SHP77 treated with DMSO at 0.1 percent for 48 hours (cell line): ENCODE results near the gene PRSS38.
"Not testable (repeated sequence)": the region's sequence is repeated elsewhere in the genome, so short reads cannot be mapped to it uniquely, and the experiment has no call there.

Experiments used
- DNase-seq: peaks from one replicate; lab custom pipeline; 2025; lab: John Stamatoyannopoulos, UW

The PRSS38 gene

DNA sequence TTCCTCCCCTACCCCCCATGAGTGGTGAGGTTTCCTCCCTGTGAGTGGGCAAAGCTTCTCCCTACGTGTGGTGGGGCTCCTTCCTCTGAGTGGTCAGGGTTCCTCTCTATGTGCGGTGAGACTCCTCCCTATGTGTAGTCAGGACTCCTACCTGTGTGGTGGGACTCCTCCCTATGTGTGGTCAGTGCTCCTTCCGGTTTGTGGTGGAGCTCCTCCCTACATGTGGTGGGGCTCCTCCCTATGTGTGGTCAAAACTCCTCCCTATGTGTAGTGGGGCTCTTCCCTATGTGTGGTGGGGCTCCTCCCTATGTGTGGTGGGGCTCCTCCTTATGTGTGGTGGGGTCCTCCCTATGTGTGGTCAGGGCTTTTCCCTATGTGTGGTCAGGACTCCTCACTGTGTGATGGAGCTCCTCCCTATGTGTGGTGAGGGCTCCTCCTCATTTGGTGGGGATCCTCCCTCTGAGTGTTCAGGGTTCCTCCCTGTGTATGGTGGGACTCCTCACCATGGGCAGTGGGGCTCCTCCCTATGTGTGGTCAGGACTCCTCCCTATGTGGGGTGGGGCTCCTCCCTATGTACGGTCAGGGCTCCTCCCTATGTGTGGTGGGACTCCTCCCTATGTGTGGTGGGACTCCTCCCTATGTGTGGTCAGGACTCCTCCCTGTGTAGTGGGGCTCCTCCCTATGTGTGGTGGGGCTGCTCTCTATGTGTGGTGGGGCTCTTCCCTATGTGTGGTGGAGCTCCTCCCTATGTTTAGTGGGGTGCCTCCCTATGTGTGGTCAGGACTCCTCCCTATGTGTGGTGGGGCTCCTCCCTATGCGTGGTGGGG lies 29.1 kb downstream of the PRSS38 start:
- no peak for DNase-seq

DNA sequence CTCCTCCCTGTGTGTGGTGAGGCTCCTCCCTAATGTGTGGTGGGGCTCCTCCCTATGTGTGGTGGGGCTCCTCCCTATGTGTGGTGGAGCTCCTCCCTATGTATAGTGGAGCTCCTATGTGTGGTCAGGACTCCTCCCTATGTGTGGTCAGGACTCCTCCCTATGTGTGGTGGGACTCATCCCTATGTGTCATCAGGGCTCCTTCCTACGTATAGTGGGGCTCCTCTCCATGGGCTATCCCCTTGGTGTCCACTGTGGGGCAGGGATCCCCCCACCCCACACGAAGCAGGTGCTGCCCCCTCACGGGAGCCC lies 29.6 kb downstream of the PRSS38 start:
- DNase-seq: no peak

DNA sequence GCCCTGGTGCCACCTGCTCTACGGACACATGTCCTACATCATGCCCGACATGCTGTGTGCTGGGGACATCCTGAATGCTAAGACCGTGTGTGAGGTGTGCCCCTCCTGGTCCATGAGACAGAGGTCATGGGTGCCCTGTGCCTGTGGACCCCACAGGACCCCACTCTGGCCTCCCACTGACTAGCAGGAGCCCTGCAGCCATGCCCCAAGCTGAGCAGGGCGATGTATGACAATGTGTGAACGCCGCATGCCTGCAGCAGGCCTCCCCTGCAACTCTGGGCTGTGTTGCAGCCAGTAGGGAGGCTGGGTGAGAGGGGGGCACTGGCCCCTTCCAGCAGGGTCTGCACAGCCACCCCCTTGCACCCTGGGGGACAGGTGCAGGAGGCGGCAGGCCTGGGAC lies 30.0 kb downstream of the PRSS38 start:
- no peak for DNase-seq

DNA sequence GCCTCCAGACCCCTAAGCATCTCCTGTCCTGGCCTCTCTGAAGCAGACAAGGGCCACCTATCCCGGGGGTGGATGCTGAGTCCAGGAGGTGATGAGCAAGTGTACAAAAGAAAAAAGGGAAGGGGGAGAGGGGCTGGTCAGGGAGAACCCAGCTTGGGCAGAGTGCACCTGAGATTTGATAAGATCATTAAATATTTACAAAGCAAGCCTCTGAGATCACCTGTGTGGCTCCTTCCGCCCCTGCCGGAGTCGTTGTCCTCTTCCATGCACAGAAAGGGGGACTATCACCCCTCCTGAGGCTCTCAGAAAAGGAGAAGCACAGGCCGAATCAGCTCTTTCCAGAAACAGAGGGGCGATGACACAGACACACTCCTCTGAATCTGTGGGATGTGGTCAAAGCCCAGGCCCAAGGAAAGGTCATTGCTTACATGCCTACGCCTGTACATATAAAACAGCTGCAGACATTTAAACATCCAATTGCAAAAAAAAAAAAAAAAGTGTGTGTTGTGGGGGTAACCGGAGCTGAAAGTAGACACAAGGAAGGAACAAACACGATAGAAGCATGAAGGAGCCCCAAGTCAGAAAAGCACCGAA lies 30.9 kb downstream of the PRSS38 start:
- DNase-seq: no peak

DNA sequence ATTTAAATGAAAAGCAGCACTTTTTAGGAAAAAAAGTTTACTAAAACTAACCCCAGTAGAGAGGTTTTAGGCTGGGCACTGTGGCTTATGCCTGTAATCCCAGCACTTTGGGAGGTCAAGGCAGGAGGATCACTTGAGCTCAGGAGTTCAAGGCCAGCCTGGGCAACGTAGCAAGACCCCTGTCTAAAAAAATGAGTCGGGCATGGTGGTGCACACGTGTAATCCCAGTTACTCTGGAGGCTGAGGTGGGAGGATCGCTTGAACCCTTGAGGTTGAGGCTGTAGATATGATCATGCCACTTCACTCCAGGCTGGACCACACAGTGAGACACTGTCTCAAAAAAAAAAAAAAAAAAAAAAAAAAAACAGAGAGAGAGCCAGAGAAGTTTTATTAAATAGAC lies 31.6 kb downstream of the PRSS38 start:
- not testable (repeated sequence) for DNase-seq

DNA sequence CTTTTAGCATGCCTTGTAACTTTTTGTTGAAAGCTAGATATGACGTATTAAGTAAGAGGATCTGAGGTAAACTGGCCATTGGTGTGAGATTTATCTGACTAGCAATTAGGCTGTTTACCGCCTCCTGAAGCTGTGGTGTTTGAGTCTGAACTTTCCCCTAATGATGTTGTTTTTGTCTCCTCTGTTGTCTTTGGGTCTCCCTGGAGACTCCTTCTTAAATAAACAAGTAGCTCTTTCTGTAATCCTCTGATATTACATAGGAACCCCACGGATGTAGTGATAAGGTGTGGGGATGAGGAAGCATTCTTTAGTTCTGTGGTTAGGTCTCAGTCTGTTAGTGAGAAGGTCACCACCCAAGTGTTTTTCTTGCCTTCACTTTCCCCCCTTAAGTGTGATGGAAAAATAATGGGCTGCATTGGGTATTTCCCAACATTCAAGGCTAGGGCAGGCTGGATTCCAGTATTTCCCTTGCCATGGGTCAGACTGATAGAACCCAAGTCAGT lies 33.0 kb downstream of the PRSS38 start:
- no peak for DNase-seq

DNA sequence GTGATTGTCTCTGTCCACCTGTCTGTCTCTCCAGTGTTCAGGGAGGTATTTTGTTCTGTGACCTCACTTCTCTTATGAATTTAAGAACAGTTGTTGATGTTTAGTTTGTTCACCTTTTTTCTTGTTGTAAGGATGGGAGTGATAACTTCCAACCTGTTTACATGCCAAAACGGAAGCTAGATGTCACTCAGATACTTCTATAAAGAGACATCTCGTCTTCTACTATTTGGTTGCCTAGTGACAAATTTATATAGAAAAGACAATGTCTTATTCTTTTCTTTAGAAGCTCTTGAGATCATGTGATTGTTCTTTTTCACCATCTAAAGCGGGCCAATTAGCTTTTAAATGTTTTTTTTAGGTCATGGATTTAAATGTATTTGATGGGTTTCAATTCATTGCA lies 33.8 kb downstream of the PRSS38 start:
- no peak for DNase-seq

DNA sequence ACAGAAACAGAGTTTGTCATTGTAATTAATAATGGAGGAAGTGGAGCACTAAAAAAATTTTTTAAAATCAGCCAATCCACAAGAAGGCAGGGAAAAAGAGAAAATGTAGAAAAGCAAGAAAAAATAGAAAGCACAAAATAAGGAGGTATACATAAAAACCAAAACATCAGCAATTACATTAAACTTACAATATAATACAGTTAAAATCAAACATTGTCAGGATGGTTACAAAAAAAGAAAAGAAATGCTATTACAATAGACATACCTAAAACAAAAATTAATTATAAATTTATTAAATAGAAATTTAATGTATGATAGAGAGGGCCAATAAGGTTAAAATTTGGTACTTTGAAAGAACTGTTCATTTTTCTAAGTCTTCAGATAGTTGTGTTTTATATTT lies 38.7 kb downstream of the PRSS38 start:
- DNase-seq: no peak

DNA sequence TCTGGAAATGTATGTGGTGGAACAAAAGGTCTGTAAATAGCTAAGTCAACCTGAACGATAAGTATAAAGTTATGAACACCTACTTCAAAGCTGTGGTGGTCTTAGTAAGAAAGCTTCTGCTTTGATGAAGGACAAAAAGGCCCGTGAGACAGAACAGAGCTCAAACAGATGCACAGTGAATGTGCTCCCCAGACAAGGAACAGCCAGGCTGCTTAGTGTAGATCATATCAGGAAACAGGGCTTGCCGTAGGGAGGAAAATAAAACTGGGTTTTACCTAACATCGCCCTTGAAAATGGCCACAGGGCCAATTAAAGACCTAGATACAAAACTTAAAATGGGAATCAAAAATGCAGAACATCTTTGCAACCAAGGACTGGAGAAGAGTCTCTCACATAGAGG lies 40.2 kb downstream of the PRSS38 start:
- DNase-seq: no peak

DNA sequence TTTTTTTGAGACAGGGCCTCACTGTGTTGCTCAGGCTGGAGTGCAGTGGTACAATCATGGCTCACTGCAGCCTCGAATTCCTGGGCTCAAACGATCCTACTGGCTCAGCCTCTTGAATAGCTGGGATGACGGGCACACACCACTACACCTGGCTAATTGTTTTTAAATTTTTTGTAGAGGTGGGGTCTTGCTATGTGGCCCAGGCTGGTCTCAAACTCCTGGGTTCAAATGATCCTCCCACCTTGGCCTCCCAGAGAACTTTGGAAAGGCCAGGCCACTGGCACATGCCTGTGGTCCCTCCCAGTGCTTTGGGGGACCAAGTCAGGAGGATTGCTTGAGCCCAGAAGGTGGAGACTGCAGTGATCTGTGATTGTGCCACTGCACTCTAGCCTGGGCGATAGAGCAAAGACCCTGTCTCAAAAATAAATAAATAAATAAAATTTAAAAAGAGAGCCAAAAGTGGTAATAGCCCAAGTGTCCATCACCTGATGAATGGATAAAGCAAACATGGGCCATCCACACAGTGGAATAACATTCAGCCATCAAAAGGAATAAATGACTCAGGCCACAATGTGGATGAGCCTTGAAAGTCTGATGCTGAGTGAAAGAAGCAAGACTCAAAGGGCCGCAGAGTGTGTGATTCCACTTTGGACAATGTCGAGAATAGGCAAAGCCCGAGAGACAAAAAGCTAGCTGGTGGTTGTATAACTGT lies 40.8 kb downstream of the PRSS38 start:
- no peak for DNase-seq

DNA sequence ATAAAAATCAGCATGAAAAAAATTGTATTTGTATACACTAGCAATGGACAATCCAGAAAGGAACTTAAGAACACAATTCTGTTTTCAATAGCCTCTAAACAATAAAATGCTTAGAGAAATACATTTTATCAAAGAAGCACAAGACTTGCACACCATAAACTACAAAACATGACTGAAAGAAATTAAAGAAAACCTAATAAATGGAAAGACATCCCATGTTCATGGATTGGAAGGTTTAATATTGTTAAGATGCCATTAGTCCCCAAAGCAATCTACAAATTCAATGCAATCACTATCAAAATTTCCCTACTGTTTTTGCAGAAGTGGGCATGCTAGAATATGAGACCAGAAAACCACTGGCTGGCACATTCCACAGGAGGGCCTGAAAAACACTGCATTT lies 49.4 kb downstream of the PRSS38 start:
- DNase-seq: no peak

DNA sequence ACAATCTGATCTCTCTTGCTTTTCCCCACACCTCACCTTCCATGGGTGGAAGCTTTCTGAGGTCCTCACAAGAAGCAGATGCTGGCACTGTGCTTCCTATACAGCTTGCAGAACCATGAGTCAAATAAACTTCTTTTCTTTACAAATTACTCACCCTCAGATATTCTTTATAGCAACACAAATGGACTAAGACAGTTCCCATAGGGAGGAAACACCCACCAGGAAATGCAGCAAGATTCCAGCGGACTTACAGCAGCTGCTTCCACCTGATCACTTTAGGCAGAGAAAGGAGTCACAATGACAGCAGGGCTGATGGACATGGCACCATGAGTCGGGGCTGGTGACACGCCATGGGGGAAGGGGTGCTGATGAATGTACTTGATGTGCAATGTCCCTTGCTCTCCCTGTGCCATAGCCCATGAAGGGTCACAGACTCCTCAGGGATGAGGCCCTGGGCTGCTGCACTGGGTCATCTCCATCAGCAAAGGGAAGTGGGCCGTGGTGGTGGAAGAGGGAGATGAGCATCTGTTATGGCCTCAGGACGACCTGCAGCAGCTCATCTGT lies 53.9 kb downstream of the PRSS38 start:
- DNase-seq: no peak

DNA sequence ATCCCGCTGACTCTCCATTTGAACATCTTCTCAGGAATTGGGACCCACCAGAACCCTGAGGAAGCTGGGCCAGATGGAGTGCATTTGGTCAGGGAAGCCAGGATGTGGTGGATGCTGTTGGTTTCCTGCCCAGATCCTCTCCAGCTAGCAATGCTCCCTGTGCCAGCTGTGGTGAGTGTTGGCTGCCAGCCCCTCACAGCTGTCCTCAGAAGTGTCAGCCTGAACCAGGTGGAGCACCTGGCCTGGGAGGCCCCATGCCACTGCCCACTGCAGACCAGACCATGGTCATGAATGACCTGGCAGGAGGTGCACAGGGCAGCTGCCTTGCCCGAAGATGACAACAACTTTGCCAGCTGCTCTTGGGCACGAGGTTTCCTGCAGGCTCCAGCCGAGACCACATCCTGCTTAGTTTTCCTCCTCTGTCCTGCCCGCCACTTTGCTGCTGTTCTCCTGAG lies 54.4 kb downstream of the PRSS38 start:
- no peak for DNase-seq

DNA sequence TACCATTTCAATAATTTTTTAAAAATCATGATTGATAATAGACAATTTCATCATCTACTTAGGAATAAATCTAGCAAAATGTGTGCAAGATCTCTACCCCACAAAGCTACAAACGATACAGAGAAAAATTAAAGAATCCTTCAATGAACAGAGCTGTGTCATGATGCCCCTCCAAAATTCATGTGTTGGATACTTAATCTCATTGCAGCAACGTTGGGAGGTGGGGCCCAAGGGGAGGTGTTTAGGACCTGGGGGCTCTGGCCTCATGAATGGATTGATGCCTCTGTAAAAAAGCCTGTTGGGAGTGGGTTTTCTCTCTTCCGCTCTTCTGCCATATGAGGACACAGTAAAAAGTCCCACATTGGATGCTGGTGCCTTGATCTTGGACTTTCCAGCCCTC lies 54.9 kb downstream of the PRSS38 start:
- no peak for DNase-seq

DNA sequence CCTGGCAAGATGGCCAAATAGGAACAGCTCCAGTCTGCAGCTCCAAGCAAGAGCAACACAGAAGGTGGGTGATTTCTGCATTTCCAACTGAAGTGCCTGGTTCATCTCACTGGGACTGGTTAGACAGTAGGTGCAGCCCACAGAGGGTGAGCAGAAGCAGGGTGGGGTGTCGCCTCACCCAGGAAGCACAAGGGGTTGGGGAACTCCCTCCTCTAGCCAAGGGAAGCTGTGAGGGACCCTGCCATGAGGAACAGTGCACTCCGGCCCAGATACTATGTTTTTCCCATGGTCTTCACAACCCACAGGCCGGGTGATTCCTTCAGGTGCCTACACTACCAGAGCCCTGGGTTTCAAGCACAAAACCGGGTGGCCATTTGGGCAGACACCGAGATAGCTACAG lies 56.4 kb downstream of the PRSS38 start:
- not testable (repeated sequence) for DNase-seq

DNA sequence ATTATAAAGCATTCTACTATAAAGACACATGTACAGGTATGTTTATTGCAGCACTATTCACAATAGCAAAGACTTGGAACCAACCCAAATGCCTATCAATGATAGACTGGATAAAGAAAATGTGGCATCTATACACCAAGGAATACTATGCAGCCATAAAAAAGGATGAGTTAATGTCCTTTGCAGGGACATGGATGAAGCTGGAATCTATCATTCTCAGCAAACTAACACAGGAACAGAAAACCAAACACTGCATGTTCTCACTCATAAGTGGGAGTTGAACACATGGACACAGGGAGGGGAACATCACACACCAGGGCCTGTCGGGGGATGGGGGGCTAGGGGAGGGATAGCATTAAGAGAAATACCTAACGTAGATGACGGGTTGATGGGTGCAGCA lies 62.3 kb downstream of the PRSS38 start:
- not testable (repeated sequence) for DNase-seq

DNA sequence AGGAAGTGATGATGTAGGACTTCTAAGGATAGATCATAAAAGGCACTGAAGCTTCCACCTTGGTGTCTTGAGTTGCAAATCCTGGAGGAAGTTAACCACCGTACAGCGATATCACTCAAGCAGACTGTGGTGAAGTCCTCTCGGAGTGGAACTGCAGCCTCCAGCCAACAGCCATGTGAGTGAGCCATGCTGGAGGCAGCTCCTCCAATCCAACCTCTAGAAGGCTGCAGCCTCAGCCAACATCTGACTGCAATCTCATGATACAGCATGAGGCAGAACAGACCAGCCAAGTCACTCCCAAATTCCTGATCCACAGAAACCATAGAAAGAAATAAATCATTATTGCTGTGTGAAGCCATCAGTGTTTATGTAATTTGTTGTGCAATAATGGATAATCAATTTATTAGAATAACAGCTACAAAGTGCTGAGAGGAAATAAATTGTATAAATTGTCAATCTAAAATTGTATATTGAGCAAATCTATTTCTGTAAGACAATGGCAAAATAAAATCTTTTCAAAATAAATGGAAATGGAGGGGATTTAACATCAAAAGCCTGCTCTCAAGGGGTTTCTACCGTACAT lies 65.0 kb downstream of the PRSS38 start:
- no peak for DNase-seq

DNA sequence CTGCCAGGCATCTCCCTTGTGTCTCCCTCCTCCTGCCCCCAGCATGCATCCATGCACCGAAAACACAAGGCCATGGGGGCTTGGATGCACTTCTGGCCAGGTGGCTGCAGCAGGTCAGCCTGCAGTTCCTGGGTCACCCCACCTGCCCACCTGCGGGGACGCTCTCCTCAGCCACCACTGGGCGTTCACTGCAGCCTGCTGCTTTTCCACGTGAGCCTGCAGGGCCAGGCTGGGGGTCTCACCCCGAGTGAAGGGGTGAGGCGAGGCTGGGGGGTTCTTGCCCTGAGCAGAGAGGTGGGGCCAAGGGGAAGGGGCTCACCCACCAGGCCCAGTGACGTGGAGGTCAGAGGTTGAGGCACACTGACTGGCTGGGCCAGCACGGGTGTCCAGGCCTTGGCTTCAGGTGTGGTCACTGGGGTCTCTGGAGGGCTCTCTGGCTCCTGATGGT lies 67.6 kb downstream of the PRSS38 start:
- DNase-seq: no peak

DNA sequence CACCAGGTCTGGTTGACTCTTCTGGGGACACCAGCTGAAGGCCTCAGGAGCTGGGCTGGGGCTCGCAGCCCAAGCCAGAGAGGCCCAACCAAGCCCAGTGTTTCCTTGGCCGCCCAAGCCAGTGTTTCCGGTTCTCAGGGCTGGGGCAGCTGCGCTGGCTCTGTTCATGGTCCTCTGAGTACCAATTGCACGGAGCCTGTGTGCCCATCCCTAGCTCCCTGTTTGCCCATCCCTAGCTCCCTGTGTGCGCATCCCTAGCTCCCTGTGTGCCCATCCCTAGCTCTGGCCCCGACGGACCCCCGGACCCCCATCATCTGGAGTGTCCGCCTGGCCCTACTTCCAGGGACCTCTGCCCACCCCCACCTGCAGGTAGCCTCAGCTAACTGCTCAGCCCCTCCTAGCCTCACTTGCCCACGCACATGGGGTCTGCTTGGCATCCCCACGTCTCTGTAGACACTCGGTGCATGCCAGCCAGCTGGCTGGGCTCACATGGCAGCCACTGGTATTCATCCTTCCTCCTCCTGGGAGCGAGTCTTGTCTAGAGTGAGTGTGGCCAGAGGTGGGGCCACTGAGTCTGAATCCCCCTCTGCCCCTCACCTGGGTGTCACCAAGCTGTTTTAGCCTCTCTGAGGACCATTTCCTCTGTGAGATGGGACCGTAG lies 68.3 kb downstream of the PRSS38 start:
- no peak for DNase-seq

DNA sequence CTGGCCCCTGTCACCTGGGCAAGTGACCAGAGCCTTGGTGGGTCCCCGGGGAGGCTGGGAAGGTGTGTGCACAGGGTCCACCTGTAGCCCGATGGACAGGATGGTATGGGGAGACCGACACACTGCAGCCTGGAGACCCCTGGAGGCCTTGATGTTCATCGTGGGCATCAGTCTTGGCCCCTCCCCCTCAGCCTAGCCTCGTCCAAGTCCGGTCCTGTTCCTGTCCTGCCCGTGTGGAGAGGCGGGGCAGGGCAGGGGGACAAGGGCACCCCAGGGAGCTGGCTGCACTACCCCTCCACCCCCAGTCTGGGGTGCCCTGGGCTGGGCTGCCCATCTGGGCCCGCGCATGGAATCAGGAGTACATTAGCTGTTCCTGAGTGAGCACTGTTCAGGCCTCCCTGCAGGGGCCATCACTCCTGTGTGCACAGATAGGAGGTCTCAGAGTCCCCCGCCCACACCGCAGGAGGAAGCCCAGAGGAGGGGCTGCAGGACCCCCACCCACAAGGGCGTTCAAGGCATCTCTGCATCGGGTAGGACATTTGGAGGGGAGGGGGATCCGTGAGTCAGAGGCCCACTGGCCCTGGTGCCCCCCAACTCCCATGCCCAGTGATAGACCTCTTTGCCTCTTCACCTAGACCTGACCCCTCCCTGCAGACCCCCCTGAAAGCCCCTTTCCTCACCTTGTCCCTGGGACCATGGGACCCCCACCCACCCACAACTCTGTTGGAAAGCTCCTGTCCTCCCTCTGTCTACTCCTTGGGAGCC lies 69.1 kb downstream of the PRSS38 start:
- DNase-seq: no peak

DNA sequence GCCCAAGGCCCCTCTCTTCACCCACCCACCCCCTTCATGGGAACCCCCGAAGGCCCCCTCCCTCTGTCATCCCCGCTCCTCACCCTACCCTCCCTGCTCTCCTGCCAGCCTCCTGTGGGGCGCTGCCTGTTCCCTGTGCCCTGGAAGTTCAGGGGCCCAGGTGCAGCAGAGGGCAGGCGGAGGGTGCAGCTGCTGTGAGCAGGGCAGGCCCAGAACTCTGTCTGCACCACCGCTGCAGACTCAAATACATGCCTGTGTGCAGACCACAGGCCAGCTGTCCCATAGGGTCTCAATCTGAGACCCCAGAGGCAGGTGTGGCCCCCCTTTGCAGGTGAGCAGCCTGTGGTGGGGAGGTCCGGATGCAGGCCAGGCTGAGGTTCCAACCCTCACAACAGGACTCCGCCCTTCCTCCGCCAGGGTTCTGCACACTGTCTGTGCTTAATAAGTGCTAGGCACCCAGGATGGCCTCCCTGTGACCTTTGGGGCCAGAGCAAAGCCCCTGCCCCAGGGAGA lies 69.7 kb downstream of the PRSS38 start:
- no peak for DNase-seq
